ENCODE data around the gene MIA. TPM values are rescaled to one million over a fixed set of nuclear protein-coding genes. Genes with fewer than 3 reads are reported as not detected.
A peak's percentile ranks its signal among the peaks of the same experiment; 100 is the strongest.

The MIA gene
- total RNA-seq, 4 donors from 2014 or later = 127 to 322 (median 209) TPM

GRCh38 chr19:40797166-40797962 lies 22.0 kb downstream of the MIA start:
- no peaks in the 10 kb centered on the region for H3K9me3 ChIP-seq
- WGBS, 2 donors = 92 to 94% methylated on average over 13 to 14 of the region's 14 CpGs
- peaks cover 0 to 44% (median 26%) of the 10 kb centered on the region in 4 donors for H3K4me1 ChIP-seq
- H3K27ac ChIP-seq = peak overlapping the region; percentile 84 to 97 (median 92)
- TF ChIP-seq POLR2A (IDR thresholded peaks at IDR 0.05) (no peak), CTCF (IDR thresholded peaks at IDR 0.05) (no peak), EP300 (IDR thresholded peaks at IDR 0.05) (no peak)
- peaks cover 0 to 33% (median 0%) of the 10 kb centered on the region in 3 donors for H3K36me3 ChIP-seq
- DNase-seq (ENCODE audit: low spot score in 2 of 2) = no peak
- no peak overlapping the region for H3K4me3 ChIP-seq
- no peaks in the 10 kb centered on the region for H3K27me3 ChIP-seq

- 11 to 12% methylated on average over 28 of the region's 28 CpGs for WGBS, 2 donors
- no peak for DNase-seq (ENCODE audit: low spot score in 2 of 2)
- TF ChIP-seq POLR2A (IDR thresholded peaks at IDR 0.05) (no peak), CTCF (IDR thresholded peaks at IDR 0.05) (peak in 4 of 5 experiments; percentile 29 to 75 (median 54)), EP300 (IDR thresholded peaks at IDR 0.05) (no peak)
- no peaks in the 10 kb centered on the region for H3K27me3 ChIP-seq
- no peaks in the 10 kb centered on the region for H3K9me3 ChIP-seq
- H3K4me1 ChIP-seq = peaks cover 0 to 44% (median 31%) of the 10 kb centered on the region in 4 donors
- H3K4me3 ChIP-seq = peak overlapping the region; percentile 54 to 99 (median 75)
- H3K27ac ChIP-seq = peak overlapping the region; percentile 84 to 97 (median 92)
- peaks cover 0 to 35% (median 0%) of the 10 kb centered on the region in 3 donors for H3K36me3 ChIP-seq
Measured at GRCh38 chr19:40797963-40798682, 22.8 kb downstream of the MIA start.

GRCh38 chr19:40798683-40799557 lies 23.6 kb downstream of the MIA start, which contains the start of gene EGLN2:
Gene EGLN2 (plus strand): TSS chr19:40799191. CDS start chr19:40800573, 1,382 bp downstream.
- no peaks in the 10 kb centered on the region for H3K9me3 ChIP-seq
- H3K36me3 ChIP-seq = peaks cover 0 to 34% (median 0%) of the 10 kb centered on the region in 3 donors
- 0% methylated on average over 36 to 53 of the region's 110 CpGs for WGBS, 2 donors
- peak; percentile 100 for DNase-seq (ENCODE audit: low spot score in 2 of 2)
- TF ChIP-seq EP300 (IDR thresholded peaks at IDR 0.05) (peak; percentile 92 to 93), CTCF (IDR thresholded peaks at IDR 0.05) (peak in 1 of 5 experiments; percentile 1), POLR2A (IDR thresholded peaks at IDR 0.05) (peak; percentile 59 to 79)
- H3K27ac ChIP-seq = peak within 1 kb of the TSS; percentile 94 to 98 (median 97)
- H3K27me3 ChIP-seq = no peaks in the 10 kb centered on the region
- H3K4me1 ChIP-seq = peaks cover 0 to 51% (median 39%) of the 10 kb centered on the region in 4 donors
- H3K4me3 ChIP-seq = peak within 1 kb of the TSS; percentile 74 to 99 (median 97)

GRCh38 chr19:40799558-40800338 lies 24.4 kb downstream of the MIA start:
- DNase-seq (ENCODE audit: low spot score in 2 of 2) = no peak
- no peak for TF ChIP-seq CTCF (IDR thresholded peaks at IDR 0.05)
- TF ChIP-seq EP300 (IDR thresholded peaks at IDR 0.05) = no peak
- no peak for TF ChIP-seq POLR2A (IDR thresholded peaks at IDR 0.05)
- no peaks in the 10 kb centered on the region for H3K9me3 ChIP-seq
- H3K36me3 ChIP-seq = peaks cover 0 to 40% (median 0%) of the 10 kb centered on the region in 3 donors
- H3K27me3 ChIP-seq = no peaks in the 10 kb centered on the region
- H3K27ac ChIP-seq = peak overlapping the region; percentile 94 to 98 (median 97)
- 1 to 2% methylated on average over 33 to 35 of the region's 40 CpGs for WGBS, 2 donors
- H3K4me3 ChIP-seq = peak overlapping the region; percentile 74 to 99 (median 97)
- H3K4me1 ChIP-seq = peaks cover 0 to 59% (median 47%) of the 10 kb centered on the region in 4 donors

Measured in tibial nerve (tissue), 4 donors.